GM19238 (cell line): Measurements from ENCODE around the gene SLC22A31.

Experiments
- DNase-seq: peaks from one replicate; pipeline ENCODE4 v3.0.0; 2011; ENCODE audit warnings: low spot score; ENCODE audit not compliant: insufficient read length

SLC22A31 gene

GRCh38 chr16:89179656-89180315 lies 20.6 kb downstream of the SLC22A31 start:
- no peak for DNase-seq

GRCh38 chr16:89179148-89179484 lies 21.2 kb downstream of the SLC22A31 start:
- DNase-seq: no peak

- no peak for DNase-seq
Measured at GRCh38 chr16:89178453-89179147, 21.7 kb downstream of the SLC22A31 start.

- no peak for DNase-seq
Measured at GRCh38 chr16:89177501-89177900, 22.8 kb downstream of the SLC22A31 start.

GRCh38 chr16:89176717-89177116 lies 23.6 kb downstream of the SLC22A31 start:
- no peak for DNase-seq

- no peak for DNase-seq
Measured at GRCh38 chr16:89176147-89176690, 24.1 kb downstream of the SLC22A31 start.

GRCh38 chr16:89175280-89176146 lies 24.8 kb downstream of the SLC22A31 start:
- no peak for DNase-seq

GRCh38 chr16:89174877-89175276 lies 25.5 kb downstream of the SLC22A31 start:
- DNase-seq: no peak

GRCh38 chr16:89174055-89174827 lies 26.1 kb downstream of the SLC22A31 start:
- no peak for DNase-seq

GRCh38 chr16:89173174-89173921 lies 27.0 kb downstream of the SLC22A31 start:
- no peak for DNase-seq

GRCh38 chr16:89172528-89173173 lies 27.7 kb downstream of the SLC22A31 start:
- DNase-seq: no peak

GRCh38 chr16:89172171-89172527 lies 28.2 kb downstream of the SLC22A31 start:
- no peak for DNase-seq

GRCh38 chr16:89171216-89172170 lies 28.8 kb downstream of the SLC22A31 start, which contains the start of gene CDH15:
CDH15 (plus strand) TSS chr16:89171748; CDS start chr16:89171832, 84 bp downstream.
- peak; percentile 98 for DNase-seq

GRCh38 chr16:89170346-89171215 lies 29.8 kb downstream of the SLC22A31 start:
- no peak for DNase-seq

- DNase-seq: no peak
Measured at GRCh38 chr16:89169778-89170177, 30.6 kb downstream of the SLC22A31 start.

GRCh38 chr16:89168381-89169189 lies 31.8 kb downstream of the SLC22A31 start:
- no peak for DNase-seq

GRCh38 chr16:89167425-89167941 lies 32.9 kb downstream of the SLC22A31 start:
- peak; percentile 86 for DNase-seq
